ENCODE results near the gene GPR39. TPM values are rescaled to one million over a fixed set of nuclear protein-coding genes. Genes with fewer than 3 reads are reported as not detected.
A peak's percentile ranks its signal among the peaks of the same experiment; 100 is the strongest.

The GPR39 gene
- total RNA-seq, 1 experiment from 2014 or later, result 0.50 TPM

DNA sequence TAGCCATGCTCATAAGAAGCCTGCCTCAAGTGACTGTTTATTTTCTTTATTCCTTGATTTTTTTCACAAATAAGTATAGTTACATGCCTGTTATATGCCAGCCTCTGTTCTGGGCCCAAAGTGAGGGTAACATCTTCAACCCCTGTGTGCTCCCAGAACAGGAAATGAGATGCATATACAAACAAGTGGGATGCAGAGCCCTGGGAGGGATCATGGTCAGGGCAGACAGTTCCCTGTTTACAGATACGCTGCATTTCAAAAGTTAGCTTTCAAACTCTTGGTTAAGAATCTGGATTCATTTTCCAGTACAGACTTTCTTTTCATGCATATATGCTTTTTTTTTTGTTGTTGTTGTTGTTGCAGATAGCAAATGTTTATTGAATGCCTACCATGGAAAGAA lies 24.4 kb downstream of the GPR39 start:
- WGBS (ENCODE audit: extremely low coverage, insufficient read length, low lambda C conversion rate), result no CpG with 5 or more reads among the region's 1 CpG
- TF ChIP-seq, protein P1, sequence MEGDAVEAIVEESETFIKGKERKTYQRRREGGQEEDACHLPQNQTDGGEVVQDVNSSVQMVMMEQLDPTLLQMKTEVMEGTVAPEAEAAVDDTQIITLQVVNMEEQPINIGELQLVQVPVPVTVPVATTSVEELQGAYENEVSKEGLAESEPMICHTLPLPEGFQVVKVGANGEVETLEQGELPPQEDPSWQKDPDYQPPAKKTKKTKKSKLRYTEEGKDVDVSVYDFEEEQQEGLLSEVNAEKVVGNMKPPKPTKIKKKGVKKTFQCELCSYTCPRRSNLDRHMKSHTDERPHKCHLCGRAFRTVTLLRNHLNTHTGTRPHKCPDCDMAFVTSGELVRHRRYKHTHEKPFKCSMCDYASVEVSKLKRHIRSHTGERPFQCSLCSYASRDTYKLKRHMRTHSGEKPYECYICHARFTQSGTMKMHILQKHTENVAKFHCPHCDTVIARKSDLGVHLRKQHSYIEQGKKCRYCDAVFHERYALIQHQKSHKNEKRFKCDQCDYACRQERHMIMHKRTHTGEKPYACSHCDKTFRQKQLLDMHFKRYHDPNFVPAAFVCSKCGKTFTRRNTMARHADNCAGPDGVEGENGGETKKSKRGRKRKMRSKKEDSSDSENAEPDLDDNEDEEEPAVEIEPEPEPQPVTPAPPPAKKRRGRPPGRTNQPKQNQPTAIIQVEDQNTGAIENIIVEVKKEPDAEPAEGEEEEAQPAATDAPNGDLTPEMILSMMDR (conservative IDR thresholded peaks at IDR 0.05), result no peak
- Histone ChIP-seq H4K91ac (ENCODE audit: insufficient read length, low read depth, low read length) (no peak overlapping the region), H3K4ac (ENCODE audit: low read depth, low read length) (no peak overlapping the region), H3K23me2 (ENCODE audit: insufficient read length, low read depth, low read length, poor library complexity, severe bottlenecking) (no peaks in the 10 kb centered on the region), H2AK5ac (ENCODE audit: insufficient read length, low read length) (no peak overlapping the region), H3K18ac (ENCODE audit: insufficient read length, low read depth, low read length) (no peak overlapping the region), H3K27ac (ENCODE audit: insufficient read length, low read depth, low read length) (no peak overlapping the region), H4K5ac (ENCODE audit: insufficient read length, low read depth, low read length) (no peak overlapping the region), H3K9ac (ENCODE audit: extremely low read depth, insufficient read length, low read length) (no peak overlapping the region), H3K56ac (ENCODE audit: insufficient read length, low read depth, low read length) (no peak overlapping the region), H3K4me1 (ENCODE audit: insufficient read depth, low read length) (peaks cover 11% of the 10 kb centered on the region; the same call in 1 of the 2 replicates), H3K79me2 (ENCODE audit: insufficient read depth, low read length) (no peaks in the 10 kb centered on the region), H3T11ph (ENCODE audit: low read length) (no peak overlapping the region), H3K4me2 (ENCODE audit: insufficient read depth, insufficient read length, low read length) (no peak overlapping the region), H2AFZ (ENCODE audit: low read length) (no peak overlapping the region), H2BK5ac (ENCODE audit: insufficient read length, low read length) (no peak overlapping the region), H4K20me1 (ENCODE audit: control insufficient read depth, insufficient read depth, insufficient read length) (no peaks in the 10 kb centered on the region), H3K27me3 (ENCODE audit: insufficient read depth, low read length) (no peaks in the 10 kb centered on the region), H2BK20ac (ENCODE audit: low read depth, low read length, poor library complexity, severe bottlenecking) (no peak overlapping the region), H4K8ac (replicated peaks; ENCODE audit: insufficient read length, low read depth, low read length) (no peak overlapping the region), H2BK15ac (ENCODE audit: low read depth, low read length) (no peak overlapping the region), H2BK120ac (ENCODE audit: low read depth, low read length, poor library complexity, severe bottlenecking) (no peak overlapping the region), H3K79me1 (ENCODE audit: insufficient read depth, low read depth, low read length, poor library complexity, severe bottlenecking) (no peaks in the 10 kb centered on the region), H3K23ac (ENCODE audit: insufficient read length, low read depth, low read length) (no peak overlapping the region), H3K9me3 (ENCODE audit: control insufficient read depth, low read depth, low read length) (no peaks in the 10 kb centered on the region), H2BK12ac (ENCODE audit: insufficient read length, low read depth, low read length) (no peak overlapping the region), H3K14ac (ENCODE audit: insufficient read depth, low read length) (no peak overlapping the region)
- no peak overlapping the region; a peak in 1 of 5 replicates for H3K4me3 Mint-ChIP-seq
- H3K9me3 Mint-ChIP-seq, result no peaks in the 10 kb centered on the region
- no peaks in the 10 kb centered on the region for H3K36me3 Mint-ChIP-seq (ENCODE audit: insufficient read depth in 1 of 3, low read depth in 3 of 3)
- peak overlapping the region in 1 of 3 experiments; percentile 18; a peak in 1 of 7 replicates for H3K27ac Mint-ChIP-seq
- no peak for DNase-seq
- H3K4me1 Mint-ChIP-seq, result peaks cover 22 to 28% of the 10 kb centered on the region in 2 experiments
- H3K27me3 Mint-ChIP-seq (ENCODE audit: low read depth), result no peaks in the 10 kb centered on the region; the same call in 1 of the 2 replicates

Data from H9 (cell line).